ENCODE measurements around the gene SUPT3H.

Gene SUPT3H

DNA sequence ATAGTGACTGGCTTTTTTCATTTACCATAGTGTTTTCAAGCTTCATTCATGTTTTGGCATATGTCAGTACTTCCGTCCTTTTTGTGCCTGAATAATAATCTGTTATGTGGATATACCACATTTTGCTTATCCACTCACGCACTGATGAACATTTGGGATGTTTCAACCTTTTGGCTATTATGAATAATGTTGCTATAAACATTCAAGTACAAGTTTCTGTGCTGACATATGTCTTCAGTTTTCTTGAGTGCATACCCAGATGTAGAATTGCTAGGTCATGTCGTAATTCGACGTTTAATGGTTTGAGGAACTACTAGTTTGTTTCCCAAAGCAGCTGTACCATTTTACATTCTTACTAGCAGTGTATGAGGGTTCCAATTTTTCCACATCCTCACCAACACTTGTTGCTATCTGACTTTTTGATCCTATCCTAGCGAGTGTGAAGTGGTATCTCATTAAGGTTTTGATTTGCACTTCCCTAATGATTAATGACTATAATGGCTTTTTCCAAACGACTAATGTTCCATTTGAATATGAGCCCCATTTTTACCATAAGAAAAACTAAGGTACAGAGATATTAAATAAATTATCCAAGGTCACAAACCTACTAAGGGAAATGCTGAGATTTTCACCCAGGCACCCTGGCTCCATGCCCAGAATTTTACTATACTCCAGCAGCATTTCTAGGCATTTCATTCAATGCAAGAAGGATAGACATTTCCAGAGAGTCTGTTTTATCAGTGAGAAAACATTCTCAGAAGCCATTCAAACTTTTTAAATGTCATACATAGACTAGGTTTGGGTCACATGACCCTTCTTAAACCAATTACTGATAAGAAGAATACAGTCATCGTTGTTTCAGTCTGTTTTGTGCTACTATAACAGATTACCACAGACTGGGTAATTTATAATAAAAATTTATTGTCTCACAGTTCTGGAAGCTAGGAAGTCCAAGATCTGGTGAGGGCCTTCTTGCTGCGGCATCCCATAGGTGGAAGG, 120.7 kb downstream of the SUPT3H start:
- TF ChIP-seq CREB1 (IDR thresholded peaks at IDR 0.05; ENCODE audit: low read depth) (no peak), NFIC (IDR thresholded peaks at IDR 0.05) (no peak), TCF12 (IDR thresholded peaks at IDR 0.05; ENCODE audit: low read depth) (no peak), TAF1 (IDR thresholded peaks at IDR 0.05; ENCODE audit: low read depth) (no peak), EP300 (IDR thresholded peaks at IDR 0.05; ENCODE audit: borderline replicate concordance) (no peak), CEBPB (IDR thresholded peaks at IDR 0.05) (no peak), ZBTB7A (IDR thresholded peaks at IDR 0.05; ENCODE audit: low read depth) (no peak), EGR1 (IDR thresholded peaks at IDR 0.05) (no peak), TEAD4 (IDR thresholded peaks at IDR 0.05) (no peak)
- TF ChIP-seq, protein P1, sequence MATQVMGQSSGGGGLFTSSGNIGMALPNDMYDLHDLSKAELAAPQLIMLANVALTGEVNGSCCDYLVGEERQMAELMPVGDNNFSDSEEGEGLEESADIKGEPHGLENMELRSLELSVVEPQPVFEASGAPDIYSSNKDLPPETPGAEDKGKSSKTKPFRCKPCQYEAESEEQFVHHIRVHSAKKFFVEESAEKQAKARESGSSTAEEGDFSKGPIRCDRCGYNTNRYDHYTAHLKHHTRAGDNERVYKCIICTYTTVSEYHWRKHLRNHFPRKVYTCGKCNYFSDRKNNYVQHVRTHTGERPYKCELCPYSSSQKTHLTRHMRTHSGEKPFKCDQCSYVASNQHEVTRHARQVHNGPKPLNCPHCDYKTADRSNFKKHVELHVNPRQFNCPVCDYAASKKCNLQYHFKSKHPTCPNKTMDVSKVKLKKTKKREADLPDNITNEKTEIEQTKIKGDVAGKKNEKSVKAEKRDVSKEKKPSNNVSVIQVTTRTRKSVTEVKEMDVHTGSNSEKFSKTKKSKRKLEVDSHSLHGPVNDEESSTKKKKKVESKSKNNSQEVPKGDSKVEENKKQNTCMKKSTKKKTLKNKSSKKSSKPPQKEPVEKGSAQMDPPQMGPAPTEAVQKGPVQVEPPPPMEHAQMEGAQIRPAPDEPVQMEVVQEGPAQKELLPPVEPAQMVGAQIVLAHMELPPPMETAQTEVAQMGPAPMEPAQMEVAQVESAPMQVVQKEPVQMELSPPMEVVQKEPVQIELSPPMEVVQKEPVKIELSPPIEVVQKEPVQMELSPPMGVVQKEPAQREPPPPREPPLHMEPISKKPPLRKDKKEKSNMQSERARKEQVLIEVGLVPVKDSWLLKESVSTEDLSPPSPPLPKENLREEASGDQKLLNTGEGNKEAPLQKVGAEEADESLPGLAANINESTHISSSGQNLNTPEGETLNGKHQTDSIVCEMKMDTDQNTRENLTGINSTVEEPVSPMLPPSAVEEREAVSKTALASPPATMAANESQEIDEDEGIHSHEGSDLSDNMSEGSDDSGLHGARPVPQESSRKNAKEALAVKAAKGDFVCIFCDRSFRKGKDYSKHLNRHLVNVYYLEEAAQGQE (IDR thresholded peaks at IDR 0.05; ENCODE audit: low read depth) = no peak
- TF ChIP-seq, protein P2, sequence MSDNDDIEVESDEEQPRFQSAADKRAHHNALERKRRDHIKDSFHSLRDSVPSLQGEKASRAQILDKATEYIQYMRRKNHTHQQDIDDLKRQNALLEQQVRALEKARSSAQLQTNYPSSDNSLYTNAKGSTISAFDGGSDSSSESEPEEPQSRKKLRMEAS (IDR thresholded peaks at IDR 0.05) = no peak

DNA sequence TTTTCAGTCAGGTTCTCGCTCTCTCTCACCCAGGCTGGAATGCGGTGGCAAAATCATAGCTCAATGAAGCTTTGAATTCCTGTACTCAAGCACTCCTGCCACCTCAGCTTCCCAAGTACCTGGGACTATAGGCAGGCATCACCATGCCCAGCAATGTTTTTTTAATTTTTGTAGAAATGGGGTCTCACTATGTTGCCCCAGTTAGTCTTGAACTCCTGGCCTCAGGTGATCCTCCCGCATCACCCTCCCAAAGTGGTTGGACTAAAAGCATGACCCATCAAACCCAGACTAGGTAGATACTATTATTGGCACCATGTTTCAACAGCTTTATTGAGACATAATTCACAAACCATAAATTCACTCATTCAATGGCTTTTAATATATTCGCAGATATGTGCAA, 122.3 kb downstream of the SUPT3H start:
- TF ChIP-seq, protein P3, sequence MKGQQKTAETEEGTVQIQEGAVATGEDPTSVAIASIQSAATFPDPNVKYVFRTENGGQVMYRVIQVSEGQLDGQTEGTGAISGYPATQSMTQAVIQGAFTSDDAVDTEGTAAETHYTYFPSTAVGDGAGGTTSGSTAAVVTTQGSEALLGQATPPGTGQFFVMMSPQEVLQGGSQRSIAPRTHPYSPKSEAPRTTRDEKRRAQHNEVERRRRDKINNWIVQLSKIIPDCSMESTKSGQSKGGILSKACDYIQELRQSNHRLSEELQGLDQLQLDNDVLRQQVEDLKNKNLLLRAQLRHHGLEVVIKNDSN (IDR thresholded peaks at IDR 0.05) = no peak
- TF ChIP-seq, protein P2 (IDR thresholded peaks at IDR 0.05) = no peak
- TF ChIP-seq TCF12 (IDR thresholded peaks at IDR 0.05; ENCODE audit: low read depth) = no peak
- TF ChIP-seq FOXM1 (IDR thresholded peaks at IDR 0.05; ENCODE audit: borderline replicate concordance, low read depth) = no peak
- no peak for TF ChIP-seq YY1 (IDR thresholded peaks at IDR 0.05; ENCODE audit: low read depth)
- no peak for TF ChIP-seq TAF1 (IDR thresholded peaks at IDR 0.05; ENCODE audit: low read depth)
- TF ChIP-seq CEBPB (IDR thresholded peaks at IDR 0.05) = no peak
- TF ChIP-seq TEAD4 (IDR thresholded peaks at IDR 0.05) = no peak
- no peak for TF ChIP-seq EGR1 (IDR thresholded peaks at IDR 0.05)
- TF ChIP-seq, protein P1 (IDR thresholded peaks at IDR 0.05; ENCODE audit: low read depth) = no peak
- no peak for TF ChIP-seq CREB1 (IDR thresholded peaks at IDR 0.05; ENCODE audit: low read depth)
- TF ChIP-seq ZBTB7A (IDR thresholded peaks at IDR 0.05; ENCODE audit: low read depth) = no peak
- no peak for TF ChIP-seq RAD21 (IDR thresholded peaks at IDR 0.05; ENCODE audit: low read depth)
- no peak for TF ChIP-seq NFIC (IDR thresholded peaks at IDR 0.05)
- no peak for TF ChIP-seq EP300 (IDR thresholded peaks at IDR 0.05; ENCODE audit: borderline replicate concordance)

DNA sequence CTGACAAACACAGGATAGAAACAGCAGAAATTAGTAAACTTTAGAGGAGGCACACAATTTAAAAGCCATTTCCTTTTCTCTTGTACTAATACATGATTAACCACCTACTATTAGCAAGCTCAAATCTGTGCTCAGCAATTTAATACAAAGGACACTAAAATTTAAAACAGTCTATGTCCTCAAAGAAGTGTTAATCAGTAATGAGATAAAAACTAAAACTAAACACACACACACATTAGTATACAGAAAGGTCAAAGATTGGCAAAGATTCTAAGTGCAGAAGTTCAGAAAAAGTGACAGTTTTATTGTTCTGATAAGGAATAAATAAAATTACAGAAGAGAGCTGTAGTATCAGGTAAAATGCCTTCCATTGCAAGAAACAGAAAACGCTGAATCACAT, 123.5 kb downstream of the SUPT3H start:
- no peak for TF ChIP-seq CREB1 (IDR thresholded peaks at IDR 0.05; ENCODE audit: low read depth)
- TF ChIP-seq FOXM1 (IDR thresholded peaks at IDR 0.05; ENCODE audit: borderline replicate concordance, low read depth) = no peak
- no peak for TF ChIP-seq NFIC (IDR thresholded peaks at IDR 0.05)
- no peak for TF ChIP-seq YY1 (IDR thresholded peaks at IDR 0.05; ENCODE audit: low read depth)
- TF ChIP-seq EGR1 (IDR thresholded peaks at IDR 0.05) = no peak
- TF ChIP-seq, protein P2 (IDR thresholded peaks at IDR 0.05) = no peak
- no peak for TF ChIP-seq RAD21 (IDR thresholded peaks at IDR 0.05; ENCODE audit: low read depth)
- no peak for TF ChIP-seq TCF12 (IDR thresholded peaks at IDR 0.05; ENCODE audit: low read depth)
- TF ChIP-seq EP300 (IDR thresholded peaks at IDR 0.05; ENCODE audit: borderline replicate concordance) = no peak
- TF ChIP-seq, protein P3 (IDR thresholded peaks at IDR 0.05) = no peak
- no peak for TF ChIP-seq TEAD4 (IDR thresholded peaks at IDR 0.05)
- TF ChIP-seq CEBPB (IDR thresholded peaks at IDR 0.05) = no peak
- no peak for TF ChIP-seq TAF1 (IDR thresholded peaks at IDR 0.05; ENCODE audit: low read depth)
- TF ChIP-seq ZBTB7A (IDR thresholded peaks at IDR 0.05; ENCODE audit: low read depth) = no peak
- TF ChIP-seq, protein P1 (IDR thresholded peaks at IDR 0.05; ENCODE audit: low read depth) = no peak
